HepG2 (cell line): ENCODE measurements around the gene GPRC5B. TPM values are rescaled to one million over a fixed set of nuclear protein-coding genes. Genes with fewer than 3 reads are reported as not detected.

Experiments used
- ARNT ChIP-seq: fragments of 450-650 bp; IDR thresholded peaks from 2 replicates; pipeline ENCODE4 v1.6.1; 2017
- BRF2 ChIP-seq: sonication (generic); formaldehyde crosslinking; IDR thresholded peaks from 2 replicates; pipeline ENCODE4 v1.8.1; 2022; ENCODE audit warnings: mild to moderate bottlenecking, missing genetic modification reagents
- CBX2 ChIP-seq, 2 experiments: fragments of 200-600 bp in 1 of 2; sonication (generic); formaldehyde crosslinking in 1 of 2; IDR thresholded peaks; 2 replicates each; pipeline versions ENCODE4 v1.7.0 to v1.8.1; 2018 to 2022; ENCODE audit warnings: low read depth in 2 of 2, low read length in 1 of 2, mild to moderate bottlenecking in 1 of 2, missing genetic modification reagents in 1 of 2
- CHD4 ChIP-seq: fragments of 200-600 bp; sonication (generic); IDR thresholded peaks from 2 replicates; pipeline ENCODE4 v1.7.0; 2017; ENCODE audit warnings: mild to moderate bottlenecking, low read length, borderline replicate concordance
- DNMT1 ChIP-seq: sonication (generic); formaldehyde crosslinking; IDR thresholded peaks from 2 replicates; pipeline ENCODE4 v1.5.1; 2020; ENCODE audit warnings: mild to moderate bottlenecking, missing genetic modification reagents
- DR1 ChIP-seq: sonication (generic); formaldehyde crosslinking; IDR thresholded peaks from 2 replicates; pipeline ENCODE4 v1.8.0; 2021; ENCODE audit warnings: mild to moderate bottlenecking, missing genetic modification reagents, inconsistent platforms
- EZH2 ChIP-seq: conservative IDR thresholded peaks from 2 replicates; pipeline ENCODE4 v1.6.1; 2012; ENCODE audit warnings: mild to moderate bottlenecking, low read depth, low read length, moderate library complexity
- FOXM1 ChIP-seq: sonication (generic); formaldehyde crosslinking; IDR thresholded peaks from 2 replicates; pipeline ENCODE4 v1.5.0; 2020; ENCODE audit warnings: missing genetic modification reagents
- HIC2 ChIP-seq: sonication (generic); formaldehyde crosslinking; IDR thresholded peaks from 2 replicates; pipeline ENCODE4 v1.9.0; 2022; ENCODE audit warnings: low read depth, missing genetic modification reagents
- HNRNPLL ChIP-seq: fragments of 200-400 bp; formaldehyde crosslinking; IDR thresholded peaks from 2 replicates; pipeline ENCODE4 v1.6.1; 2017; ENCODE audit warnings: mild to moderate bottlenecking, low read depth, low read length; ENCODE audit not compliant: poor library complexity, severe bottlenecking
- MAZ ChIP-seq, 2 experiments: sonication (generic) in 1 of 2; formaldehyde crosslinking in 1 of 2; IDR thresholded peaks; 2 replicates each; pipeline versions ENCODE4 v1.5.0 to v1.6.1; 2012 to 2020; ENCODE audit warnings: low read depth in 2 of 2, mild to moderate bottlenecking in 2 of 2, borderline replicate concordance in 1 of 2, improper control_type of control experiment in 1 of 2, low read length in 1 of 2, missing genetic modification reagents in 1 of 2, moderate library complexity in 1 of 2
- NFATC3 ChIP-seq: sonication (generic); formaldehyde crosslinking; IDR thresholded peaks from 2 replicates; pipeline ENCODE4 v1.5.1; 2020; ENCODE audit warnings: mild to moderate bottlenecking, missing genetic modification reagents
- PATZ1 ChIP-seq: sonication (generic); formaldehyde crosslinking; IDR thresholded peaks from 2 replicates; pipeline ENCODE4 v1.4.0; 2020; ENCODE audit warnings: missing genetic modification reagents
- PHB2 ChIP-seq: fragments of 450-650 bp; IDR thresholded peaks from 2 replicates; pipeline ENCODE4 v1.6.1; 2018; ENCODE audit not compliant: partially characterized antibody
- SCMH1 ChIP-seq: sonication (generic); formaldehyde crosslinking; IDR thresholded peaks from 2 replicates; pipeline ENCODE4 v1.9.0; 2021; ENCODE audit warnings: missing genetic modification reagents, mild to moderate bottlenecking, borderline replicate concordance
- SNAPC2 ChIP-seq: sonication (generic); formaldehyde crosslinking; IDR thresholded peaks from 2 replicates; pipeline ENCODE4 v1.8.1; 2022; ENCODE audit warnings: mild to moderate bottlenecking, missing genetic modification reagents
- ZBTB21 ChIP-seq: sonication (generic); formaldehyde crosslinking; IDR thresholded peaks from 2 replicates; pipeline ENCODE4 v1.4.0; 2020; ENCODE audit warnings: missing genetic modification reagents
- ZNF275 ChIP-seq: sonication (generic); formaldehyde crosslinking; IDR thresholded peaks from 2 replicates; pipeline ENCODE4 v1.8.0; 2022; ENCODE audit warnings: missing genetic modification reagents, mild to moderate bottlenecking, inconsistent platforms, borderline replicate concordance
- ZNF430 ChIP-seq: sonication (generic); formaldehyde crosslinking; IDR thresholded peaks from 2 replicates; pipeline ENCODE4 v1.9.0; 2021; ENCODE audit warnings: mild to moderate bottlenecking, missing genetic modification reagents
- ZNF556 ChIP-seq: sonication (generic); formaldehyde crosslinking; IDR thresholded peaks from 2 replicates; pipeline ENCODE4 v1.4.0; 2020; ENCODE audit warnings: mild to moderate bottlenecking, missing genetic modification reagents, borderline replicate concordance
- ZNF605 ChIP-seq: sonication (generic); formaldehyde crosslinking; IDR thresholded peaks from 2 replicates; pipeline ENCODE4 v1.8.0; 2022; ENCODE audit warnings: mild to moderate bottlenecking, missing genetic modification reagents
- ZNF816 ChIP-seq: sonication (generic); formaldehyde crosslinking; IDR thresholded peaks from 2 replicates; pipeline ENCODE4 v1.8.0; 2022; ENCODE audit warnings: missing genetic modification reagents, mild to moderate bottlenecking, borderline replicate concordance
- polyA plus RNA-seq, 8 experiments: library from polyadenylated mRNA; depleted of rRNA in 3 of 8; stranded (reverse) in 7 of 8; unstranded in 1 of 8; fragments of >200 nt; fragmentation: Illumina TruSeq in 4 of 8; extraction: Trizol in 4 of 8; gene quantifications; 2 replicates each; pipeline versions ENCODE4 v1.2.1 to v1.2.3, GENCODE V29; 2011 to 2016; ENCODE audit warnings: low read depth in 4 of 8, missing spikeins in 1 of 8, mixed read lengths in 1 of 8; ENCODE audit not compliant: insufficient read depth in 1 of 8
- total RNA-seq, 5 experiments: library from RNA; depleted of rRNA; stranded (reverse); fragments of >200 nt; fragmentation: Illumina TruSeq; extraction: Trizol; gene quantifications; 2 replicates each; pipeline ENCODE4 v1.2.3, GENCODE V29; 2016; ENCODE audit warnings: low read depth in 1 of 5

The GPRC5B gene
- total and polyA plus RNA-seq, 2 of the 13 experiments (the other 11 are each of a cell fraction or from before 2014, with no cell fraction given), result 0.46 to 0.53 TPM

GRCh38 chr16:19883296-19883965, 1.2 kb downstream of the GPRC5B start (continued):
- TF ChIP-seq NFATC3 (CRISPR knock-in tag), result no peak
- no peak for TF ChIP-seq CHD4
- no peak for TF ChIP-seq ARNT
- no peak for TF ChIP-seq ZNF275 (CRISPR knock-in tag)
- no peak for TF ChIP-seq PHB2
- TF ChIP-seq ZNF605, result 0 out of 2 replicates have a peak, but pooled peaks have one; percentile 34
- TF ChIP-seq ZNF816 (CRISPR knock-in tag), result no peak
- no peak for TF ChIP-seq CBX2 (IDR thresholded peaks at IDR 0.05; ENCODE audit: low read depth, low read length)
- TF ChIP-seq CBX2 (CRISPR knock-in tag; IDR thresholded peaks at IDR 0.05; ENCODE audit: low read depth), result no peak
- TF ChIP-seq DNMT1 (CRISPR knock-in tag), result no peak
- TF ChIP-seq SNAPC2, result no peak
- TF ChIP-seq HNRNPLL, result peak; percentile 17
- no peak for TF ChIP-seq MAZ (IDR thresholded peaks at IDR 0.05; ENCODE audit: borderline replicate concordance, low read depth, low read length)
- no peak for TF ChIP-seq MAZ (CRISPR knock-in tag; IDR thresholded peaks at IDR 0.05; ENCODE audit: low read depth)
- TF ChIP-seq ZNF556 (CRISPR knock-in tag), result no peak
- no peak for TF ChIP-seq ZBTB21
- TF ChIP-seq DR1 (CRISPR knock-in tag), result no peak
- peak; percentile 47; the same call in 1 of the 2 replicates for TF ChIP-seq EZH2
- peak; percentile 38; the same call in 1 of the 2 replicates for TF ChIP-seq PATZ1 (CRISPR knock-in tag)
- no peak for TF ChIP-seq FOXM1 (CRISPR knock-in tag)
- TF ChIP-seq ZNF430 (CRISPR knock-in tag), result no peak
- no peak for TF ChIP-seq HIC2
- TF ChIP-seq BRF2 (CRISPR knock-in tag), result no peak
- no peak for TF ChIP-seq SCMH1
